Parathyroid adenoma (tissue), 2 donors: ENCODE results near the gene ETFA.
A peak's percentile ranks its signal among the peaks of the same experiment; 100 is the strongest.

Source experiments
- H2AFZ ChIP-seq: fragments of 300-600 bp; sonication (generic); one replicate; pipeline ENCODE4 v1.7.0; 2017; ENCODE audit warnings: antibody characterized with exemption, mild to moderate bottlenecking
- H3K27ac ChIP-seq: fragments of 300-600 bp; sonication (generic); one replicate; pipeline ENCODE4 v1.7.0; 2017
- H3K27me3 ChIP-seq: fragments of 300-600 bp; sonication (generic); one replicate; pipeline ENCODE4 v1.7.0; 2017; ENCODE audit warnings: low read length; ENCODE audit not compliant: control insufficient read depth, insufficient read depth
- H3K36me3 ChIP-seq: fragments of 300-600 bp; sonication (generic); one replicate; pipeline ENCODE4 v1.7.0; 2017; ENCODE audit warnings: low read length; ENCODE audit not compliant: control insufficient read depth, insufficient read depth
- H3K4me1 ChIP-seq: fragments of 300-600 bp; sonication (generic); one replicate; pipeline ENCODE4 v1.7.0; 2017; ENCODE audit warnings: control low read depth
- H3K4me2 ChIP-seq: fragments of 300-600 bp; sonication (generic); one replicate; pipeline ENCODE4 v1.7.0; 2017; ENCODE audit warnings: low read length
- H3K4me3 ChIP-seq: fragments of 300-600 bp; sonication (generic); one replicate; pipeline ENCODE4 v1.7.0; 2017; ENCODE audit warnings: low read depth, low read length
- H3K79me2 ChIP-seq: fragments of 300-600 bp; sonication (generic); one replicate; pipeline ENCODE4 v1.7.0; 2017; ENCODE audit warnings: control low read depth
- H3K9ac ChIP-seq: fragments of 300-600 bp; sonication (generic); one replicate; pipeline ENCODE4 v1.7.0; 2017; ENCODE audit warnings: mild to moderate bottlenecking
- H3K9me3 ChIP-seq: fragments of 300-600 bp; sonication (generic); one replicate; pipeline ENCODE4 v1.7.0; 2017; ENCODE audit warnings: low read length; ENCODE audit not compliant: control insufficient read depth
- TF ChIP-seq, protein P1 (sequence below): fragments of 300-600 bp; sonication (generic); IDR thresholded peaks from one replicate; pipeline ENCODE4 v1.7.0; 2017; ENCODE audit warnings: antibody characterized with exemption, mild to moderate bottlenecking
- donor health status: primary hyperparathyroidism.

ETFA gene

GRCh38 chr15:76332796-76333195 is 21.5 kb upstream of the ETFA start:
- Histone ChIP-seq H3K36me3 (no peaks in the 10 kb centered on the region), H3K4me2 (no peak overlapping the region), H3K9me3 (no peaks in the 10 kb centered on the region), H3K27me3 (no peaks in the 10 kb centered on the region), H3K4me1 (no peaks in the 10 kb centered on the region), H3K4me3 (no peak overlapping the region), H3K9ac (no peak overlapping the region), H2AFZ (no peak overlapping the region), H3K27ac (no peak overlapping the region), H3K79me2 (no peaks in the 10 kb centered on the region)
- TF ChIP-seq, protein P1, sequence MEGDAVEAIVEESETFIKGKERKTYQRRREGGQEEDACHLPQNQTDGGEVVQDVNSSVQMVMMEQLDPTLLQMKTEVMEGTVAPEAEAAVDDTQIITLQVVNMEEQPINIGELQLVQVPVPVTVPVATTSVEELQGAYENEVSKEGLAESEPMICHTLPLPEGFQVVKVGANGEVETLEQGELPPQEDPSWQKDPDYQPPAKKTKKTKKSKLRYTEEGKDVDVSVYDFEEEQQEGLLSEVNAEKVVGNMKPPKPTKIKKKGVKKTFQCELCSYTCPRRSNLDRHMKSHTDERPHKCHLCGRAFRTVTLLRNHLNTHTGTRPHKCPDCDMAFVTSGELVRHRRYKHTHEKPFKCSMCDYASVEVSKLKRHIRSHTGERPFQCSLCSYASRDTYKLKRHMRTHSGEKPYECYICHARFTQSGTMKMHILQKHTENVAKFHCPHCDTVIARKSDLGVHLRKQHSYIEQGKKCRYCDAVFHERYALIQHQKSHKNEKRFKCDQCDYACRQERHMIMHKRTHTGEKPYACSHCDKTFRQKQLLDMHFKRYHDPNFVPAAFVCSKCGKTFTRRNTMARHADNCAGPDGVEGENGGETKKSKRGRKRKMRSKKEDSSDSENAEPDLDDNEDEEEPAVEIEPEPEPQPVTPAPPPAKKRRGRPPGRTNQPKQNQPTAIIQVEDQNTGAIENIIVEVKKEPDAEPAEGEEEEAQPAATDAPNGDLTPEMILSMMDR: no peak

GRCh38 chr15:76330080-76330680 is 18.9 kb upstream of the ETFA start:
- Histone ChIP-seq H3K4me2 (no peak overlapping the region), H3K9ac (no peak overlapping the region), H3K27me3 (no peaks in the 10 kb centered on the region), H3K79me2 (no peaks in the 10 kb centered on the region), H3K27ac (no peak overlapping the region), H3K4me1 (no peaks in the 10 kb centered on the region), H2AFZ (no peak overlapping the region), H3K9me3 (no peaks in the 10 kb centered on the region), H3K36me3 (no peaks in the 10 kb centered on the region), H3K4me3 (no peak overlapping the region)
- TF ChIP-seq, protein P1: peak; percentile 37

- Histone ChIP-seq H3K27me3 (no peaks in the 10 kb centered on the region), H3K36me3 (no peaks in the 10 kb centered on the region), H3K9me3 (no peaks in the 10 kb centered on the region), H3K79me2 (no peaks in the 10 kb centered on the region), H3K9ac (no peak overlapping the region), H3K27ac (no peak overlapping the region), H3K4me3 (no peak overlapping the region), H3K4me1 (no peaks in the 10 kb centered on the region), H3K4me2 (no peak overlapping the region), H2AFZ (no peak overlapping the region)
- TF ChIP-seq, protein P1: no peak
Measured at GRCh38 chr15:76328958-76329357, 17.7 kb upstream of the ETFA start.

- TF ChIP-seq, protein P1: no peak
- H3K79me2 ChIP-seq: no peaks in the 10 kb centered on the region
- H3K27me3 ChIP-seq: no peaks in the 10 kb centered on the region
- H3K4me2 ChIP-seq: no peak overlapping the region
- no peaks in the 10 kb centered on the region for H3K9me3 ChIP-seq
- H3K27ac ChIP-seq: no peak overlapping the region
- H3K36me3 ChIP-seq: no peaks in the 10 kb centered on the region
- H3K9ac ChIP-seq: no peak overlapping the region
- no peak overlapping the region for H3K4me3 ChIP-seq
- H2AFZ ChIP-seq: no peak overlapping the region
- no peaks in the 10 kb centered on the region for H3K4me1 ChIP-seq
Measured at GRCh38 chr15:76328106-76328696, 16.9 kb upstream of the ETFA start.
